GM18505 (cell line): Measurements from ENCODE around the gene SLC26A8.
"Not testable (repeated sequence)": the region's sequence is repeated elsewhere in the genome, so short reads cannot be mapped to it uniquely, and the experiment has no call there.

Experiments
- ATAC-seq: cut with Tn5 transposase; IDR thresholded peaks from one replicate; pipeline ENCODE4 v1.9.1; 2021; ENCODE audit not compliant: unreplicated experiment
- POLR2A ChIP-seq: IDR thresholded peaks from 4 replicates; pipeline ENCODE4 v1.6.1; 2011; ENCODE audit warnings: borderline replicate concordance; ENCODE audit not compliant: insufficient read depth, insufficient read length; ENCODE audit errors: extremely low read depth

The SLC26A8 gene

DNA sequence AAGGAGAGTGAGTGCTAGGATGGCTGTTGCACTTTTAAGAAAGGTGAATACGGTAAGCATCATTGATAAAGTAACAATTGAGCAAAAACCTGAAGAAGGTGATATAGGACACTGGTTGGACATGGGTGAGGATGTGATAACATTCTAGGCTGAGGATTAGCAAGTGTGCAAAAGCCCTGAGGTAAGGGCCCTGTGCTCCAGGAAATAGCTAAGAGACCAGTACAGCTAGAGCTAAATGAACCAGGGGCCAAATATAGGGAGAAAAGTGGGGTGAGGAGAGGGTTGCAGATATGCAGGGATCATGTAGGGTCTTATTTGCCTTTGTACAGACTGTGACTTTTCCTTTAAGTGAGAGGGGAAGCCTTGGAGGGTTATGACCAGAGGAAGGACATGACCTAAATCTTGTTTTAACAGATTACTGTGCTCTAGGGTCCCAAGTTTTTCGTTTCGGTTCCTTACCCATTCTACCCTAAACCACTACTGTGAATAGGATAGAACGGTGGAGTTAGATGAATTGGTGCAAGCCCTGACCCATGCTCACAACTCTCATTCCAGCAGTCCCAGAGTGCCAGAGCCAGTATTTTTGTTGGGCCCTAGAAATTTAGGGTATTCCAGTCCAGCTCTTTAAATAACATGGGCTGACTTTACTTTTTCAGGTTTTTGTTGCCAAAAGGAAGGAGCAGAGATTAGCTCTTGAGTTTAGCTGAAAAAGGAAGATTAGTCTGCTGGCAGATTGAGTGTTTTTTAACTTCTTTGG is 13.9 kb upstream of the SLC26A8 start:
- no peak for TF ChIP-seq POLR2A
- ATAC-seq, result no peak

DNA sequence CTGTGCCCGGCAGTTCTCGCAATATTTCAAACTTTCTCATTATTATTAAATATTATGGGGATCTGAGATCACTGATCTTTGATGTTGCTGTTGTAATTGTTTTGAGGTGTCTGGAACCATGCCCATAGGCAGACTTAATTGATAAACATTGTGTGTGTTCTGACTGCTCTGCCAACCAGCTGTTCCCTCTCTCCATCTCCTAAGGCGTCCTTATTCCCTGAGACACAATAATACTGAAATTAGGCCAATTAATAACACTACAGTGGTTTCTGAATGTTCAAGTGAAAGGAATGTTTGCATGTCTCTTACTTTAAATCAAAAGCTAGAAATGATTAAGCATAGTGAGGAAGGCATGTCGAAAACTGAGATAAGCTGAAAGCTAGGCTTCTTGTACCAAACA is 10.8 kb upstream of the SLC26A8 start:
- TF ChIP-seq POLR2A, result no peak
- ATAC-seq, result no peak

DNA sequence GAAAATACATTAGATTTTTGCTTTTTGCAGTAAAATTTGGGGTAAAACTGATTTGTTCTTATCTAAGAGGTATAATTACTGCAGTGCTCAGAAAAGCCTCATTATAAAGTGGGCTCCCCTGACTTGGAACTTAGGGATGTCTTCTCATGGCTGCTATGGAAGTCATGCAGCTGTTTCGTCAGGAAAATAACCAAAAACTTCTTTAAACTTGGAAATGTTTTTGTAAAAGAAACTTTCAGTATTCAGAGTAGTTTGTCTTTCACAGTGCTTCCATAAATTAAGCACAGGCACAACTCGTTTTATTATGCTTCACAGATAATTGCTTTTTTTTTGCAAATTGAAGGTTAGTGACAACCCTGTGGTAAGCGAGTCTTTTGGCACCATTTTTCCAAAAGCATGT is 10.0 kb upstream of the SLC26A8 start:
- ATAC-seq, result no peak
- no peak for TF ChIP-seq POLR2A

DNA sequence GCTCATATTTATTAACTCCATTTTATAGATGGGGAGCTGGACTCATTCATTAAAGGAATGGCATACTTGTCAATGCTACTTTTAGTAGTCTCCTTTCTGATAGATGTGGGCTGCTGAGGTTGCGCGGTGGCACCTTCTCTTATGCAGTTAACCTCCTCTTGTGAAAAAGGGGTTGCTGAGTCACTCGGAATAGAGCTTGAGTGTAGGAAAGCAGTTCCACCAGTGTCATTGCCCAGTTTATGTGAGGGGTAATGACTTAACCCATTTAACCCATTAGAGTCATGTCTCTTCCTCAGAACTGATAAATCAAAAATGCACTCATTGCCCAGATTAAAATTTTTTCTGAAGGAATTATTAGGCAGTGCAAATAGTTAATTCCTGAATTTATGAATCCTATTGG is 9.5 kb upstream of the SLC26A8 start:
- no peak for ATAC-seq

DNA sequence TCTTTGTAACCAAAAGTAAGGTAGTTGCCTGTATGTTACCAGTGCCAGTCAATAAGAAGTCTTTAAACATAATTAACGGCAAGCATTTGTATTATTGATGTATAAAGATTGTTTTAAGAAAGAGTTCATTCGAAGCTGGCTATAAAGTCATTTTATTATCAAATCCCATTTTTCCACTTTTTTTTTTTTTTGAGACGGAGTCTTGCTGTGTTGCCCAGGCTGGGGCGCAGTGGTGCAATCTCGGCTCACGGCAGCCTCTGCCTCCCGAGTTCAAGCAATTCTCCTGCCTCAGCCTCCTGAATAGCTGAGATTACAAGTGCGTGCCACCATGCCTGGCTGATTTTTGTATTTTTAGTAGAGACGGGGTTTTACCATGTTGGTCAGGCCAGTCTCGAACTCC is 8.7 kb upstream of the SLC26A8 start:
- not testable (repeated sequence) for ATAC-seq

More for the DNA sequence above, 9.5 kb upstream of the SLC26A8 start:
- no peak for TF ChIP-seq POLR2A

DNA sequence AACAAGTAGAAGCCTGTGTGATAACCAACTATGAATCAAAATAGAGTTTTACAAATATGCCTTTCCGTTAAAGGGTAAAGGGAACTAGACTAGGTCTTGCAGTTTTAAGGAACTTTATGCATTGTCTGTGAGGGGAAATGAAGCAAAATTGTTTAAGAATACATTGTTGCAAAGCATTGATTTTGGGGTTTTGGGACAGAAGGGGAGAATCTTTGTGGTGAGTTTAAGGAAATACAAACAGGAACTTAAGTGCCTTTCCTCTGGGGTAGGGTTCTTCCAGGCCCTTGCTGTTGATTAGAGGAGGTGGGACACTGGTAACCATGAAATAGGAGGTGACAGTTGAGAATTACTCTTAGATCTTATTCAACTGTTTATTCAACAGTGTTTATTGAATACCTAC is 7.8 kb upstream of the SLC26A8 start:
- ATAC-seq, result no peak
- no peak for TF ChIP-seq POLR2A

DNA sequence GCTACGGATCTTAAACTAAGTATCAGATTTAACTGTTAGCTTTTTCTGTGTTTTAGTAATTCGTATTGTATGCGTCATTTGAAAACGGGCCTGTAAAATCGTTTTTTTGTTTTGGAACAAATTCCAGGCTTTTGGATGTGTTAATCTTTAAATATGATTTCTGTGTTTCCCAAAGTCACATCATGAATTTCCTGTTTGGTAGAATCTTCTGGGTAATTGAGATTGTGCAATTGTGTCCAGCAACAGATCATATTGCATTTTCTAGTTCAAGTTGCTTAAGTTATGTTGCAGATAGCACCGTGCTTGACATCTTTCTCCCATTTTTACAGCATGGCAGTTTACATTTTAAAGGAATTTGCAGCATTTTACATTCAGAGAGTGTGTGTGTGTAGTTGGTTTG is 5.0 kb upstream of the SLC26A8 start:
- no peak for ATAC-seq
- TF ChIP-seq POLR2A, result no peak

DNA sequence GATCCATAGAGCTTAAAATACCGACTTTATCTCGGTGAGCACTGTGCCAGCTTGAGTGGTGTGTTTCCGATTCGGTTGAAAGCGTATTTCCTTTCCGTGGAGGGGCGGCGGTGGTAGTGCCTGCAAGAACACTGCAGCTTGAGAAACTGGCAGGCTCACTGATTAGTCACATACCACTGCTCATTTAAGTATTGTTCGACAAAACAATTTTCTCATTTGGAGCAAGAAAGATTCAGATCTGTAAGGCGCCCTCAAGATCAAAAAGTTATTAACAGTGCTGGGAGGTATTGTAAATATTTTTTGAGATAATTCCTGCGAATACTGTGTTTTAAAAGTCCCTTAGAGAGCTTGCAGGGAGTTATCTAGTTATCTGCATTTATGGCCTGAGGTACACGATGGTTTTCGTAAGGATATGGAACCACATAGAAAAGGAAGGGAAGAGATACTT is 4.5 kb upstream of the SLC26A8 start:
- no peak for ATAC-seq
- TF ChIP-seq POLR2A, result no peak

DNA sequence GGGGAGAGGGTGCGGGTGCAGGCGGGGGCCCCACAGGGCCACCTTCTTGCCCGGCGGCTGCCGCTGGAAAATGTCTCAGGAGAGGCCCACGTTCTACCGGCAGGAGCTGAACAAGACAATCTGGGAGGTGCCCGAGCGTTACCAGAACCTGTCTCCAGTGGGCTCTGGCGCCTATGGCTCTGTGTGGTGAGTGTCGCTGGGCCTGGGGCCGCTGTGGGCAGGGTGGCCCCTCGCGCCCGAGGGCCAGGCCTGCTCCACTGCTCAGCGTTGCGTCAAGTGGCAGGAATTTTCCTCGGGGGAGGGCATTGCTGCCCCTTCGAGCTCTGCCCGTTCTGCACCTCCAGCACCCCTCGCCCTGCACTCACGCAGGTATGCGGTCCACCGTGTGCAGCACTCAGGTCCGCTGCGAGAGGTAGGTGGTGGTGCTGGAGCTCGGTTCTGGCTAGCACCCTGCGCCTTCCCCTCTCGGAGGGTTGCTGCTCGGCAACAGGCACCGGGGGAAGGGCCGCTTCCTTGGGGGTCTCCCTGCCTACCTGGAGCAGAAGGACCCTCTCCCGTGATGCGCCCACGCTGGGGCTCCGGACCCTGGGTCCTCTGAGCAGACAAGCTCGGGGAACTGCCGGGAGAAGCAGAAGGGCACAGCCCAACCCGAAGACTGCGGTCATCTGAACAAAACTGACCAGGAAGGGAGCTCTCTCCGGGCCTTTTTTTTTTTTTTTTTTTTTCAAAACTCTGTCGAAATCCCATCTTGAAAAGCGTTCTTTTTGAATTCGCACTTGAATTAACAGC is 3.8 kb upstream of the SLC26A8 start:
- no peak for TF ChIP-seq POLR2A
- peak; percentile 15 for ATAC-seq

DNA sequence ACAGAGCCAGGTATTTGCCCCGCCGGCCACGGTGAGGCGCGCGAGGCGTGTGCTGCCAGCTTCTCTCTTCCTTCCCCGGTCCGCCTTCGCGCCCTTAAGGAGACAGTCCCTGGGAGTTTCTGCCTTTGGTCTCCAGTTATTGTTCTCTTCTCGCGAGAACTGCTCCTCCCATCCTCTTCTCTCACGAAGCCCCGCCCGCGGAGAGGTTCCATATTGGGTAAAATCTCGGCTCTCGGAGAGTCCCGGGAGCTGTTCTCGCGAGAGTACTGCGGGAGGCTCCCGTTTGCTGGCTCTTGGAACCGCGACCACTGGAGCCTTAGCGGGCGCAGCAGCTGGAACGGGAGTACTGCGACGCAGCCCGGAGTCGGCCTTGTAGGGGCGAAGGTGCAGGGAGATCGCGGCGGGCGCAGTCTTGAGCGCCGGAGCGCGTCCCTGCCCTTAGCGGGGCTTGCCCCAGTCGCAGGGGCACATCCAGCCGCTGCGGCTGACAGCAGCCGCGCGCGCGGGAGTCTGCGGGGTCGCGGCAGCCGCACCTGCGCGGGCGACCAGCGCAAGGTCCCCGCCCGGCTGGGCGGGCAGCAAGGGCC is 3.2 kb upstream of the SLC26A8 start, which contains the start of gene MAPK14:
MAPK14 (plus strand) TSS at position 308 of the 587 bp plus-strand sequence. CDS start 350 bp downstream, outside the sequence.
- peak; percentile 96 for TF ChIP-seq POLR2A
- ATAC-seq, result peak; percentile 87

DNA sequence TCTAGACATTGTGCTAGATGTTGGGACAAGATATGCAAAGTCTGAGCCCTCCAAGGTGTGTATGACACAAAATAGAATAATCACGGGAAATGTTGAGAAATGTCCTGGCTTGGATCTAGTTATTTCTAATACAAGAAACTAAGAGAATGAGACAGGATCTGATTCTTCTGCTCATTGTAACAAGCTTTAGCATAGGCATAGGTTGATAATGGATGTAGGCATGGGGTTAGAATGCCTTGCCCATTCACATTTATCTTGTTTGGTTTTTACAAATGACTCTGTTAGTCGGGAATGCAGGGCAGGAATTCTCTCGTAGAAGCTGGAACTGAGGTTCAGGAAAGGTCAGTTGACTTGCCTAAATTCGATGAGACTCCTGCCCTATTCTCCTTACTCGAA is 1.5 kb upstream of the SLC26A8 start:
- no peak for ATAC-seq

DNA sequence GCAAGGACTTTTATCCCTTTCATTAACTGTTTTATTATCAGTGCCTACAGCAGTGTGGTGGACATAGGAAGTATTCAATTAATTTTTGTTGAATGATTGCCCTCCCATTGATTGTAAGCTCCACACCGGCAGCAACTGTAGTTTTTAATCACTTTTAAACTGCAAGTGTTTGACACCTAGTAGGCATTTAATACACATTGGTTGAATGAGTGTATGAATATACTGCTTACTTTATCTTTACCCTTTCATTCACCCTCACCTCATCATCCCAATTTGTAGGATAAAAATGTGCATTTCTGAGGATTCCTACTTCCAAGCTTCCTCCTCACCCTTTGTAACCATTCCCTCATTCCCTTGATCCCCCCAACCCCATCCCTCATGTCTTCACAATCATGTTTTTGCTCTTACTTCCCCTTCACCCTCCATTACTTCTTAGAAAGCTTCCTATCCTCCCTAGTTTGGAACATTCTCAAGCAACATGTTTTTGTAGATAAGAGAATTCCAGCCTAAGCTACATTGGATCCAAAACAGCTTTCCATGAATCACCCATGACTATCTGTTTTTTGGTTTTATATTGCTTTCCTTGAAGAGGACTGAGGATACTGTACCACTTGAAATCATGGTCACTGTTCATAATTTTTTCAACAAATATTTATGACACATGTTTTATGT is 955 bp upstream of the SLC26A8 start:
- no peak for TF ChIP-seq POLR2A
- ATAC-seq, result no peak

More for the DNA sequence above, 1.5 kb upstream of the SLC26A8 start:
- TF ChIP-seq POLR2A, result no peak

DNA sequence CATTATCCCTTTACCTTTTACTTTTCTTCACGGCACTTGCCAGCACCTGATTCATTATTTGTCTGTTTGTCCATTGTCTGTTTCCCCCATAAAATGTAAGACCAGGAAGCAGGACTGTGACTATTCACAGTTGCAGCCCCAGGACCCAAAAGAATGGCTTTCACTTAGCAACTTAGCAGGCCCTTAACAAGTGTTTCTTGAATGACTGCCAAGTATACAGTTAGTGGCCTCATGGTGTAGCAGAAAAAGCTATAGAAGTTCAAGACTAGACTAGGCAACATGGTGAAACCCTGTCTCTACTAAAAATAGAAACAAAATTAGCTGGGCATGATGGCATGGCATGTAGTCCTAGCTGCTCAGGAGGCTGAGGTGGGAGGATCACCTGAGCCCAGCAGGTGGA is 4.3 kb downstream of the SLC26A8 start:
- ATAC-seq, result no peak
- no peak for TF ChIP-seq POLR2A
